H9 (cell line): ENCODE measurements around the gene PPCDC. TPM values are rescaled to one million over a fixed set of nuclear protein-coding genes. Genes with fewer than 3 reads are reported as not detected.

Experiments used
- DNase-seq: peaks from one replicate; pipeline ENCODE4 v3.0.0-alpha.2; 2017
- H2AFZ ChIP-seq: one replicate; pipeline ENCODE4 v1.6.1; 2013; ENCODE audit warnings: mild to moderate bottlenecking, low read length, control low read depth, moderate library complexity
- H2AK5ac ChIP-seq: 2 replicates; pipeline ENCODE4 v1.6.1; 2013; ENCODE audit warnings: low read length, control low read depth, mixed read lengths; ENCODE audit not compliant: insufficient read length
- H2BK120ac ChIP-seq: one replicate; pipeline ENCODE4 v1.6.1; 2013; ENCODE audit warnings: low read depth, mild to moderate bottlenecking, low read length, control low read depth, inconsistent platforms; ENCODE audit not compliant: poor library complexity, severe bottlenecking
- H2BK12ac ChIP-seq: 2 replicates; pipeline ENCODE4 v1.6.1; 2013; ENCODE audit warnings: low read length, control low read depth, mixed read lengths, low read depth; ENCODE audit not compliant: insufficient read length
- H2BK15ac ChIP-seq: 2 replicates; pipeline ENCODE4 v1.6.1; 2013; ENCODE audit warnings: low read depth, low read length, control low read depth
- H2BK20ac ChIP-seq: one replicate; pipeline ENCODE4 v1.6.1; 2013; ENCODE audit warnings: low read depth, mild to moderate bottlenecking, low read length, control low read depth, inconsistent platforms; ENCODE audit not compliant: poor library complexity, severe bottlenecking
- H2BK5ac ChIP-seq: 2 replicates; pipeline ENCODE4 v1.6.1; 2013; ENCODE audit warnings: low read length, control low read depth, mixed read lengths; ENCODE audit not compliant: insufficient read length
- H3K14ac ChIP-seq: 2 replicates; pipeline ENCODE4 v1.6.1; 2013; ENCODE audit warnings: low read length, control low read depth; ENCODE audit not compliant: insufficient read depth
- H3K18ac ChIP-seq: 2 replicates; pipeline ENCODE4 v1.6.1; 2013; ENCODE audit warnings: low read depth, mild to moderate bottlenecking, mixed read lengths, low read length, control low read depth; ENCODE audit not compliant: insufficient read length
- H3K23ac ChIP-seq: 2 replicates; pipeline ENCODE4 v1.6.1; 2013; ENCODE audit warnings: low read length, control low read depth, mixed read lengths, low read depth; ENCODE audit not compliant: insufficient read length
- H3K23me2 ChIP-seq: 2 replicates; pipeline ENCODE4 v1.6.1; 2013; ENCODE audit warnings: low read depth, mild to moderate bottlenecking, mixed read lengths, low read length, control low read depth; ENCODE audit not compliant: insufficient read length, poor library complexity, severe bottlenecking
- H3K27ac ChIP-seq: 2 replicates; pipeline ENCODE4 v1.5.1; 2013; ENCODE audit warnings: low read length, control low read depth, mixed read lengths, low read depth; ENCODE audit not compliant: insufficient read length
- H3K27me3 ChIP-seq: 2 replicates; pipeline ENCODE4 v1.6.1; 2013; ENCODE audit warnings: low read length, control low read depth, inconsistent platforms; ENCODE audit not compliant: insufficient read depth
- H3K4ac ChIP-seq: 2 replicates; pipeline ENCODE4 v1.6.1; 2013; ENCODE audit warnings: low read depth, mild to moderate bottlenecking, control low read depth, inconsistent platforms, low read length, moderate library complexity
- H3K4me1 ChIP-seq: 2 replicates; pipeline ENCODE4 v1.6.1; 2013; ENCODE audit warnings: low read length, control low read depth, inconsistent platforms; ENCODE audit not compliant: insufficient read depth
- H3K4me2 ChIP-seq: 2 replicates; pipeline ENCODE4 v1.6.1; 2013; ENCODE audit warnings: low read length, control low read depth, mixed read lengths; ENCODE audit not compliant: insufficient read length, insufficient read depth
- H3K56ac ChIP-seq: 2 replicates; pipeline ENCODE4 v1.6.1; 2013; ENCODE audit warnings: low read depth, mild to moderate bottlenecking, mixed read lengths, low read length, control low read depth; ENCODE audit not compliant: insufficient read length
- H3K79me1 ChIP-seq: 2 replicates; pipeline ENCODE4 v1.6.1; 2013; ENCODE audit warnings: low read depth, mild to moderate bottlenecking, moderate library complexity, low read length, control low read depth, inconsistent platforms; ENCODE audit not compliant: insufficient read depth, poor library complexity, severe bottlenecking
- H3K79me2 ChIP-seq: 2 replicates; pipeline ENCODE4 v1.6.1; 2013; ENCODE audit warnings: low read length, control low read depth, inconsistent platforms; ENCODE audit not compliant: insufficient read depth
- H3K9ac ChIP-seq: 2 replicates; pipeline ENCODE4 v1.6.1; 2013; ENCODE audit warnings: low read length, control low read depth, mixed read lengths; ENCODE audit not compliant: insufficient read length; ENCODE audit errors: extremely low read depth
- H3K9me3 ChIP-seq: one replicate; pipeline ENCODE4 v1.6.1; 2013; ENCODE audit warnings: low read depth, low read length, inconsistent platforms; ENCODE audit not compliant: control insufficient read depth
- H3T11ph ChIP-seq: one replicate; pipeline ENCODE4 v1.6.1; 2013; ENCODE audit warnings: mild to moderate bottlenecking, low read length, control low read depth, inconsistent platforms
- H4K20me1 ChIP-seq: one replicate; pipeline ENCODE4 v1.6.1; 2013; ENCODE audit not compliant: control insufficient read depth, insufficient read length, insufficient read depth
- H4K5ac ChIP-seq: 2 replicates; pipeline ENCODE4 v1.6.1; 2013; ENCODE audit warnings: low read depth, mild to moderate bottlenecking, mixed read lengths, low read length, control low read depth; ENCODE audit not compliant: insufficient read length
- H4K8ac ChIP-seq: replicated peaks from 2 replicates; pipeline ENCODE4 v1.6.1; 2013; ENCODE audit warnings: low read length, control low read depth, mixed read lengths, low read depth; ENCODE audit not compliant: insufficient read length
- H4K91ac ChIP-seq: 2 replicates; pipeline ENCODE4 v1.6.1; 2013; ENCODE audit warnings: low read depth, mild to moderate bottlenecking, moderate library complexity, mixed read lengths, low read length, control low read depth; ENCODE audit not compliant: insufficient read length
- H3K27ac Mint-ChIP-seq, 3 experiments: 2 replicates in 2 of 3; 3 replicates in 1 of 3; pipeline ENCODE4 v1.8.0; 2020 to 2021; ENCODE audit warnings: mixed read lengths in 3 of 3, mild to moderate bottlenecking in 1 of 3, moderate library complexity in 1 of 3
- H3K27me3 Mint-ChIP-seq: 2 replicates; pipeline ENCODE4 v1.8.0; 2021; ENCODE audit warnings: low read depth, mild to moderate bottlenecking, moderate library complexity, mixed read lengths
- H3K36me3 Mint-ChIP-seq, 3 experiments: 2 replicates in 2 of 3; 3 replicates in 1 of 3; pipeline ENCODE4 v1.8.0; 2020 to 2021; ENCODE audit warnings: low read depth in 3 of 3, mixed read lengths in 3 of 3; ENCODE audit not compliant: insufficient read depth in 1 of 3
- H3K4me1 Mint-ChIP-seq, 2 experiments: 2 replicates each; pipeline ENCODE4 v1.8.0; 2020; ENCODE audit warnings: mixed read lengths in 2 of 2
- H3K4me3 Mint-ChIP-seq, 2 experiments: 2 replicates in 1 of 2; 3 replicates in 1 of 2; pipeline ENCODE4 v1.8.0; 2020 to 2021; ENCODE audit warnings: mild to moderate bottlenecking in 2 of 2, mixed read lengths in 2 of 2, moderate library complexity in 1 of 2
- H3K9me3 Mint-ChIP-seq, 2 experiments: 2 replicates in 1 of 2; 3 replicates in 1 of 2; pipeline ENCODE4 v1.8.0; 2020; ENCODE audit warnings: mild to moderate bottlenecking in 2 of 2, mixed read lengths in 2 of 2, moderate library complexity in 1 of 2
- CTCF ChIP-seq: fragments of 200-600 bp; sonication (generic); conservative IDR thresholded peaks from 3 replicates; pipeline ENCODE4 v1.8.0; 2021; ENCODE audit warnings: antibody characterized with exemption, mild to moderate bottlenecking
- WGBS: extraction: QIAGEN DNeasy Blood & Tissue Kit; methylation state at CpG from one replicate; pipeline ENCODE4 v1.1.7; 2013; ENCODE audit warnings: missing lambda C conversion rate, low lambda C conversion rate, mixed read lengths; ENCODE audit not compliant: insufficient read length; ENCODE audit errors: extremely low coverage; 5-methylcytosine and 5-hydroxymethylcytosine counted together
- total RNA-seq: library from RNA; stranded (reverse); gene quantifications from 2 replicates; pipeline ENCODE4 v1.2.1, GENCODE V29; 2021

PPCDC gene
- total RNA-seq, 1 experiment from 2014 or later = 17.6 TPM

GRCh38 chr15:75054172-75054897, 30.9 kb downstream of the PPCDC start:
- H4K5ac ChIP-seq = no peak overlapping the region
- no peaks in the 10 kb centered on the region for H3K9me3 Mint-ChIP-seq
- H3K79me1 ChIP-seq = no peaks in the 10 kb centered on the region
- H2BK20ac ChIP-seq = no peak overlapping the region
- H3K23me2 ChIP-seq = no peaks in the 10 kb centered on the region
- H3K4ac ChIP-seq = no peak overlapping the region
- no peaks in the 10 kb centered on the region for H3K9me3 ChIP-seq
- no peaks in the 10 kb centered on the region for H3K79me2 ChIP-seq
- no peak overlapping the region for H3K27ac Mint-ChIP-seq
- H2BK120ac ChIP-seq = no peak overlapping the region
- no peak overlapping the region for H3K14ac ChIP-seq
- H3K4me2 ChIP-seq = no peak overlapping the region
- H3K4me1 Mint-ChIP-seq = peaks cover 8 to 9% of the 10 kb centered on the region in 2 experiments; a peak in 2 of 4 replicates
- H4K8ac ChIP-seq = no peak overlapping the region
- no peak overlapping the region for H2AK5ac ChIP-seq
- H3K23ac ChIP-seq = no peak overlapping the region
- no peaks in the 10 kb centered on the region for H3K4me1 ChIP-seq
- H4K91ac ChIP-seq = no peak overlapping the region
- no peak overlapping the region for H2BK15ac ChIP-seq
- no peaks in the 10 kb centered on the region; the same call in 1 of the 2 replicates for H3K27me3 Mint-ChIP-seq
- no peak for DNase-seq
- no peak for TF ChIP-seq CTCF
- H3K9ac ChIP-seq = no peak overlapping the region
- H3K4me3 Mint-ChIP-seq = no peak overlapping the region
- no CpG with 5 or more reads among the region's 3 CpGs for WGBS
- H3K18ac ChIP-seq = no peak overlapping the region
- H2BK5ac ChIP-seq = no peak overlapping the region
- H3T11ph ChIP-seq = no peak overlapping the region
- H3K27me3 ChIP-seq = no peaks in the 10 kb centered on the region
- H3K56ac ChIP-seq = no peak overlapping the region
- no peaks in the 10 kb centered on the region for H4K20me1 ChIP-seq
- H3K27ac ChIP-seq = no peak overlapping the region
- H3K36me3 Mint-ChIP-seq = peaks cover 0 to 2% (median 2%) of the 10 kb centered on the region in 3 experiments; a peak in 3 of 7 replicates
- H2AFZ ChIP-seq = no peak overlapping the region
- H2BK12ac ChIP-seq = no peak overlapping the region
